Astrocyte (in vitro differentiated cells and primary cell): ENCODE data around the gene ANKRD33B. TPM values are rescaled to one million over a fixed set of nuclear protein-coding genes. Genes with fewer than 3 reads are reported as not detected.

Source experiments
- DNase-seq: peaks from one replicate; pipeline ENCODE4 v3.0.0-alpha.2; 2010; ENCODE audit warnings: low read depth
- FAIRE-seq: peaks from 2 replicates; lab custom pipeline; 2011; peaks lifted over from hg19 to GRCh38; lab: Jason Lieb, UNC
- H2AFZ ChIP-seq: 2 replicates; pipeline ENCODE4 v1.6.0; 2012; ENCODE audit warnings: low read depth, low read length, inconsistent platforms
- H3K27ac ChIP-seq: 2 replicates; pipeline ENCODE4 v1.5.1; 2011; ENCODE audit warnings: low read depth, low read length, inconsistent platforms
- H3K27me3 ChIP-seq: 2 replicates; pipeline ENCODE4 v1.6.0; 2011; ENCODE audit warnings: low read length, inconsistent platforms; ENCODE audit not compliant: insufficient read depth
- H3K36me3 ChIP-seq: 2 replicates; pipeline ENCODE4 v1.5.1; 2011; ENCODE audit warnings: low read length, inconsistent platforms; ENCODE audit not compliant: insufficient read depth
- H3K4me1 ChIP-seq: 2 replicates; pipeline ENCODE4 v1.5.1; 2011; ENCODE audit warnings: low read length, inconsistent platforms; ENCODE audit not compliant: insufficient read depth
- H3K4me2 ChIP-seq: 2 replicates; pipeline ENCODE4 v1.6.0; 2012; ENCODE audit warnings: low read length, inconsistent platforms
- H3K4me3 ChIP-seq: 2 replicates; pipeline ENCODE4 v1.5.1; 2011; ENCODE audit warnings: low read depth, mild to moderate bottlenecking, low read length, inconsistent platforms; ENCODE audit not compliant: insufficient read depth
- H3K79me2 ChIP-seq: 2 replicates; pipeline ENCODE4 v1.6.0; 2012; ENCODE audit warnings: mild to moderate bottlenecking, low read length, inconsistent platforms; ENCODE audit not compliant: insufficient read depth
- H3K9ac ChIP-seq: 2 replicates; pipeline ENCODE4 v1.6.0; 2012; ENCODE audit warnings: mild to moderate bottlenecking, low read length, inconsistent platforms
- H3K9me3 ChIP-seq: 2 replicates; pipeline ENCODE4 v1.5.1; 2012; ENCODE audit warnings: low read depth, mild to moderate bottlenecking, low read length, inconsistent platforms; ENCODE audit not compliant: insufficient read depth
- H4K20me1 ChIP-seq: 2 replicates; pipeline ENCODE4 v1.6.0; 2012; ENCODE audit warnings: low read length, inconsistent platforms; ENCODE audit not compliant: insufficient read depth
- H3K27ac Mint-ChIP-seq: one replicate; pipeline ENCODE4 v1.8.0; 2021; ENCODE audit warnings: mild to moderate bottlenecking, mixed read lengths; ENCODE audit not compliant: unreplicated experiment
- H3K27me3 Mint-ChIP-seq: one replicate; pipeline ENCODE4 v1.8.0; 2021; ENCODE audit warnings: low read depth, mixed read lengths; ENCODE audit not compliant: unreplicated experiment
- H3K36me3 Mint-ChIP-seq: one replicate; pipeline ENCODE4 v1.8.0; 2021; ENCODE audit warnings: low read depth, mixed read lengths; ENCODE audit not compliant: unreplicated experiment
- H3K4me1 Mint-ChIP-seq: one replicate; pipeline ENCODE4 v1.8.0; 2021; ENCODE audit warnings: low read depth, mixed read lengths; ENCODE audit not compliant: unreplicated experiment
- H3K4me3 Mint-ChIP-seq: one replicate; pipeline ENCODE4 v1.8.0; 2021; ENCODE audit warnings: mild to moderate bottlenecking, moderate library complexity, mixed read lengths; ENCODE audit not compliant: unreplicated experiment
- H3K9me3 Mint-ChIP-seq: one replicate; pipeline ENCODE4 v1.8.0; 2021; ENCODE audit warnings: mild to moderate bottlenecking, mixed read lengths; ENCODE audit not compliant: unreplicated experiment
- EZH2 ChIP-seq: IDR thresholded peaks from 2 replicates; pipeline ENCODE4 v1.6.1; 2012; ENCODE audit warnings: mild to moderate bottlenecking, low read length, inconsistent platforms; ENCODE audit not compliant: insufficient read depth
- total RNA-seq: library from RNA; stranded (reverse); gene quantifications from 2 replicates; pipeline ENCODE4 v1.2.1, GENCODE V29; 2021
- TF ChIP-seq, protein P1 (sequence below): IDR thresholded peaks from 2 replicates; pipeline ENCODE4 v1.5.1; 2011; ENCODE audit warnings: low read depth, mild to moderate bottlenecking, inconsistent platforms, low read length, moderate library complexity; ENCODE audit not compliant: insufficient read depth

Gene ANKRD33B
- total RNA-seq, 1 donor from 2014 or later, result 22.7 TPM

GRCh38 chr5:10594591-10595210 is 30.8 kb downstream of the ANKRD33B start:
- Histone ChIP-seq H3K4me1 (peaks cover 23% of the 10 kb centered on the region), H2AFZ (no peak overlapping the region), H3K4me2 (peak overlapping the region; percentile 66), H3K27ac (peak overlapping the region; percentile 66), H3K79me2 (peaks cover 2% of the 10 kb centered on the region), H3K9ac (peak overlapping the region; percentile 60), H3K4me3 (no peak overlapping the region), H3K9me3 (no peaks in the 10 kb centered on the region), H4K20me1 (no peaks in the 10 kb centered on the region), H3K27me3 (no peaks in the 10 kb centered on the region), H3K36me3 (no peaks in the 10 kb centered on the region)
- H3K36me3 Mint-ChIP-seq, result peaks cover 2% of the 10 kb centered on the region
- TF ChIP-seq, protein P1, sequence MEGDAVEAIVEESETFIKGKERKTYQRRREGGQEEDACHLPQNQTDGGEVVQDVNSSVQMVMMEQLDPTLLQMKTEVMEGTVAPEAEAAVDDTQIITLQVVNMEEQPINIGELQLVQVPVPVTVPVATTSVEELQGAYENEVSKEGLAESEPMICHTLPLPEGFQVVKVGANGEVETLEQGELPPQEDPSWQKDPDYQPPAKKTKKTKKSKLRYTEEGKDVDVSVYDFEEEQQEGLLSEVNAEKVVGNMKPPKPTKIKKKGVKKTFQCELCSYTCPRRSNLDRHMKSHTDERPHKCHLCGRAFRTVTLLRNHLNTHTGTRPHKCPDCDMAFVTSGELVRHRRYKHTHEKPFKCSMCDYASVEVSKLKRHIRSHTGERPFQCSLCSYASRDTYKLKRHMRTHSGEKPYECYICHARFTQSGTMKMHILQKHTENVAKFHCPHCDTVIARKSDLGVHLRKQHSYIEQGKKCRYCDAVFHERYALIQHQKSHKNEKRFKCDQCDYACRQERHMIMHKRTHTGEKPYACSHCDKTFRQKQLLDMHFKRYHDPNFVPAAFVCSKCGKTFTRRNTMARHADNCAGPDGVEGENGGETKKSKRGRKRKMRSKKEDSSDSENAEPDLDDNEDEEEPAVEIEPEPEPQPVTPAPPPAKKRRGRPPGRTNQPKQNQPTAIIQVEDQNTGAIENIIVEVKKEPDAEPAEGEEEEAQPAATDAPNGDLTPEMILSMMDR, result no peak
- no peak for TF ChIP-seq EZH2
- peak overlapping the region; percentile 85 for H3K27ac Mint-ChIP-seq
- H3K4me1 Mint-ChIP-seq, result peaks cover 60% of the 10 kb centered on the region
- H3K4me3 Mint-ChIP-seq, result no peak overlapping the region
- peak; percentile 77 for DNase-seq
- peaks cover 6% of the 10 kb centered on the region for H3K9me3 Mint-ChIP-seq
- no peak for FAIRE-seq
- no peaks in the 10 kb centered on the region for H3K27me3 Mint-ChIP-seq

DNA sequence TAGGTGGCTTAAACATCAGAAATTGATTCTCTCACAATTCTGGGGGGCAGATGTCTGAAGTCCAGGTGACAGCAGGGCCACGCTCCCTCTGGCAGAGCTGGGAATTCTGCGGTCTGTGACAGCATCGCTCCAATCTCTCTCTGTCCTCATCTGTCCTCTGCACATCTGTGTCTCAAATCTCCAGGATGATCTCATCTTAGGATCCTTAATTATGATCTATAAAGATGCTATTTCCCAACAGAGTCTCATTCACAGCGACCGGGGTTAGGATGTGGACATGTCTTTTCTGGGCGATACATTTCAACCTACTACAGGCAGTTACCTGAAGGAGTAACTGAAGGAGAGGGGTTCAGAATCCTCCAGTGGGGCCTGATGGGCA is 31.4 kb downstream of the ANKRD33B start:
- Histone ChIP-seq H2AFZ (peak overlapping the region; percentile 13), H3K4me3 (peak overlapping the region; percentile 4), H4K20me1 (no peaks in the 10 kb centered on the region), H3K27me3 (no peaks in the 10 kb centered on the region), H3K4me2 (peak overlapping the region; percentile 66), H3K79me2 (peaks cover 2% of the 10 kb centered on the region), H3K4me1 (peaks cover 29% of the 10 kb centered on the region), H3K9me3 (no peaks in the 10 kb centered on the region), H3K9ac (peak overlapping the region; percentile 60), H3K36me3 (no peaks in the 10 kb centered on the region), H3K27ac (peak overlapping the region; percentile 66)
- Mint-ChIP-seq H3K4me3 (no peak overlapping the region), H3K4me1 (peaks cover 64% of the 10 kb centered on the region), H3K27ac (peak overlapping the region; percentile 85), H3K9me3 (peaks cover 6% of the 10 kb centered on the region), H3K36me3 (peaks cover 2% of the 10 kb centered on the region), H3K27me3 (no peaks in the 10 kb centered on the region)
- TF ChIP-seq, protein P1, result no peak
- no peak for TF ChIP-seq EZH2
- FAIRE-seq, result no peak
- peak; percentile 15 for DNase-seq

DNA sequence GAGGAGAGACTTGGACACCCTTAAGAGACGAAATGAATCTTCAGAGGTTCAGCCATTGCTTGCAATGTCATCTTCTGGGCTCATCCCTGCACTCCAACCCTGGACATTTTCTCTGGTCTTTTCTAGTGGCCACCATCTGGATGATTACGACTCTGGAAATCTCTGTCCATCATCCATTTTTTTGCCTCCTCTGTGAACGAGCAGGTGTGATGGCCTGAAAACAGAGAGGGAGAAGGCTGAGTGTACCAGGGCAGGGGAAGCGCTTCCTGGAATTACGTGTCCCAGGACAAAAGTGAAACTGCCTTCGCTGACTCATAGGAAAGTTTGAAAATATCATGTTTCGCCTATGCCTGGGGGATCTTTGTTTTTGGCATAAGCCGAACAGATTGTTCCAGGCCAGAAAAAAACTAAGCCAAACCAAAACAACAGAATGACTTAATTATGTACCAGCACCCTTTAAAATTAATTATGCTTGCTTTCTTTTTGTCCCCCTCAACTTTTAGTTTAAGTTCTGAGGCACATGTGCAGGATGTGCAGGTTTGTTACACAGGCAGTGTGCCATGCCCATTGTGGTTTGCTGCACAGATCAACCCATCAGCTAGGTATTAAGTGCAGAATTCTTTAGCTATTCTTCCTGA is 31.9 kb downstream of the ANKRD33B start:
- H3K27ac ChIP-seq, result peak overlapping the region; percentile 66
- no peak for FAIRE-seq
- H3K4me3 Mint-ChIP-seq, result no peak overlapping the region

More for the DNA sequence above, 31.9 kb downstream of the ANKRD33B start:
- Histone ChIP-seq H3K9me3 (no peaks in the 10 kb centered on the region), H3K36me3 (no peaks in the 10 kb centered on the region), H3K9ac (peak overlapping the region; percentile 60), H3K4me1 (peaks cover 33% of the 10 kb centered on the region), H3K27me3 (no peaks in the 10 kb centered on the region), H3K79me2 (peaks cover 2% of the 10 kb centered on the region), H4K20me1 (no peaks in the 10 kb centered on the region), H3K4me2 (peak overlapping the region; percentile 66), H2AFZ (peak overlapping the region; percentile 13), H3K4me3 (peak overlapping the region; percentile 11)
- H3K27me3 Mint-ChIP-seq, result no peaks in the 10 kb centered on the region
- H3K9me3 Mint-ChIP-seq, result peaks cover 6% of the 10 kb centered on the region
- H3K4me1 Mint-ChIP-seq, result peaks cover 64% of the 10 kb centered on the region
- no peaks in the 10 kb centered on the region for H3K36me3 Mint-ChIP-seq
- H3K27ac Mint-ChIP-seq, result peak overlapping the region; percentile 85
- peak; percentile 86 for DNase-seq
- TF ChIP-seq EZH2, result no peak
- TF ChIP-seq, protein P1, result no peak
